ENCODE data around the gene ENPP6.
"Not testable (repeated sequence)": the region's sequence is repeated elsewhere in the genome, so short reads cannot be mapped to it uniquely, and the experiment has no call there.

ENPP6 gene

GRCh38 chr4:184214931-184215330 lies 2.7 kb downstream of the ENPP6 start:
- H3K4me3 ChIP-seq (ENCODE audit: insufficient read depth, low read depth, low read length), result no peak overlapping the region
- H3K27me3 ChIP-seq (ENCODE audit: control insufficient read depth, insufficient read depth, low read length, poor library complexity, severe bottlenecking), result no peaks in the 10 kb centered on the region
- H3K36me3 ChIP-seq (ENCODE audit: control insufficient read depth, insufficient read depth, low read length), result no peaks in the 10 kb centered on the region
- H3K27ac ChIP-seq (ENCODE audit: insufficient read depth, low read depth, low read length, poor library complexity, severe bottlenecking), result no peak overlapping the region
- no peaks in the 10 kb centered on the region for H3K4me1 ChIP-seq (ENCODE audit: control insufficient read depth, insufficient read depth, low read length)
- no peaks in the 10 kb centered on the region for H3K9me3 ChIP-seq (ENCODE audit: control insufficient read depth, low read length)
- 90 to 92% methylated on average over 5 of the region's 5 CpGs for WGBS, 2 experiments

GRCh38 chr4:184207734-184208607 lies 9.7 kb downstream of the ENPP6 start:
- not testable (repeated sequence) for H3K9me3 ChIP-seq (ENCODE audit: control insufficient read depth, low read length); H3K36me3 ChIP-seq (ENCODE audit: control insufficient read depth, insufficient read depth, low read length); H3K4me3 ChIP-seq (ENCODE audit: insufficient read depth, low read depth, low read length); H3K27me3 ChIP-seq (ENCODE audit: control insufficient read depth, insufficient read depth, low read length, poor library complexity, severe bottlenecking); H3K4me1 ChIP-seq (ENCODE audit: control insufficient read depth, insufficient read depth, low read length); H3K27ac ChIP-seq (ENCODE audit: insufficient read depth, low read depth, low read length, poor library complexity, severe bottlenecking)
- 87 to 88% methylated on average over 23 to 24 of the region's 33 CpGs for WGBS, 2 experiments

GRCh38 chr4:184205243-184205642 lies 12.4 kb downstream of the ENPP6 start:
- Histone ChIP-seq H3K36me3 (ENCODE audit: control insufficient read depth, insufficient read depth, low read length) (no peaks in the 10 kb centered on the region), H3K27ac (ENCODE audit: insufficient read depth, low read depth, low read length, poor library complexity, severe bottlenecking) (no peak overlapping the region), H3K9me3 (ENCODE audit: control insufficient read depth, low read length) (no peaks in the 10 kb centered on the region), H3K4me3 (ENCODE audit: insufficient read depth, low read depth, low read length) (no peak overlapping the region), H3K4me1 (ENCODE audit: control insufficient read depth, insufficient read depth, low read length) (peaks cover 9% of the 10 kb centered on the region), H3K27me3 (ENCODE audit: control insufficient read depth, insufficient read depth, low read length, poor library complexity, severe bottlenecking) (no peaks in the 10 kb centered on the region)
- 97% methylated on average over 14 of the region's 14 CpGs for WGBS, 2 experiments

DNA sequence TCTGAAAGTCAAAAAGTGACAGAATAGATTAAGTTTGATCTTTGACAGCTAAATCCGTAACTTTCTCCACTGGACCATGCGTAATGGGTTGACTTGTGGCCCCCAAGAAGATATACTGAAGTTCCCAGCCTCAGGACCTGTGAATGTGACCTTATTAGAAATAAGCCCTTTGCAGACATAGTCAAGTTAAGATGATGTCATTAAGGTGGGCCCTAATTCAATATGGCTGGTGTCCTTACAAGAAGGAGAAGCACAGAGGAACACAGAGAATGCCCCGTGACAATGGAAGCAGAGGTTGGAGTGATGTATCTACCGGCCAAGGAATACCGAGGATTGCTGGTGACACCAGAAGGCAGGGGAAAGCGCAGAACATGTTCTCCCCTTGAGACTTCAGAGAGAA lies 14.4 kb downstream of the ENPP6 start:
- 96 to 97% methylated on average over 6 of the region's 6 CpGs for WGBS, 2 experiments
- H3K4me3 ChIP-seq (ENCODE audit: insufficient read depth, low read depth, low read length), result no peak overlapping the region

GRCh38 chr4:184201179-184201578 lies 16.5 kb downstream of the ENPP6 start:
- Histone ChIP-seq H3K4me1 (ENCODE audit: control insufficient read depth, insufficient read depth, low read length) (peaks cover 9% of the 10 kb centered on the region), H3K9me3 (ENCODE audit: control insufficient read depth, low read length) (no peaks in the 10 kb centered on the region), H3K4me3 (ENCODE audit: insufficient read depth, low read depth, low read length) (no peak overlapping the region), H3K36me3 (ENCODE audit: control insufficient read depth, insufficient read depth, low read length) (no peaks in the 10 kb centered on the region), H3K27me3 (ENCODE audit: control insufficient read depth, insufficient read depth, low read length, poor library complexity, severe bottlenecking) (no peaks in the 10 kb centered on the region), H3K27ac (ENCODE audit: insufficient read depth, low read depth, low read length, poor library complexity, severe bottlenecking) (no peak overlapping the region)
- 77 to 83% methylated on average over 7 of the region's 7 CpGs for WGBS, 2 experiments

More for the DNA sequence above, 14.4 kb downstream of the ENPP6 start:
- no peaks in the 10 kb centered on the region for H3K9me3 ChIP-seq (ENCODE audit: control insufficient read depth, low read length)
- H3K4me1 ChIP-seq (ENCODE audit: control insufficient read depth, insufficient read depth, low read length), result peaks cover 9% of the 10 kb centered on the region
- H3K27ac ChIP-seq (ENCODE audit: insufficient read depth, low read depth, low read length, poor library complexity, severe bottlenecking), result no peak overlapping the region
- no peaks in the 10 kb centered on the region for H3K27me3 ChIP-seq (ENCODE audit: control insufficient read depth, insufficient read depth, low read length, poor library complexity, severe bottlenecking)
- H3K36me3 ChIP-seq (ENCODE audit: control insufficient read depth, insufficient read depth, low read length), result no peaks in the 10 kb centered on the region

GRCh38 chr4:184200296-184200695 lies 17.4 kb downstream of the ENPP6 start:
- Histone ChIP-seq H3K4me3 (ENCODE audit: insufficient read depth, low read depth, low read length) (no peak overlapping the region), H3K27me3 (ENCODE audit: control insufficient read depth, insufficient read depth, low read length, poor library complexity, severe bottlenecking) (no peaks in the 10 kb centered on the region), H3K4me1 (ENCODE audit: control insufficient read depth, insufficient read depth, low read length) (peaks cover 9% of the 10 kb centered on the region), H3K9me3 (ENCODE audit: control insufficient read depth, low read length) (no peaks in the 10 kb centered on the region), H3K27ac (ENCODE audit: insufficient read depth, low read depth, low read length, poor library complexity, severe bottlenecking) (no peak overlapping the region), H3K36me3 (ENCODE audit: control insufficient read depth, insufficient read depth, low read length) (no peaks in the 10 kb centered on the region)
- 83 to 84% methylated on average over 12 of the region's 12 CpGs for WGBS, 2 experiments

GRCh38 chr4:184199780-184200179 lies 17.9 kb downstream of the ENPP6 start:
- 95 to 96% methylated on average over 5 of the region's 5 CpGs for WGBS, 2 experiments

GRCh38 chr4:184198190-184198589 lies 19.5 kb downstream of the ENPP6 start:
- WGBS, 2 experiments, result 92 to 93% methylated on average over 5 of the region's 5 CpGs
- no peaks in the 10 kb centered on the region for H3K27me3 ChIP-seq (ENCODE audit: control insufficient read depth, insufficient read depth, low read length, poor library complexity, severe bottlenecking)
- no peaks in the 10 kb centered on the region for H3K36me3 ChIP-seq (ENCODE audit: control insufficient read depth, insufficient read depth, low read length)
- no peak overlapping the region for H3K27ac ChIP-seq (ENCODE audit: insufficient read depth, low read depth, low read length, poor library complexity, severe bottlenecking)
- no peaks in the 10 kb centered on the region for H3K9me3 ChIP-seq (ENCODE audit: control insufficient read depth, low read length)
- H3K4me1 ChIP-seq (ENCODE audit: control insufficient read depth, insufficient read depth, low read length), result peaks cover 9% of the 10 kb centered on the region
- no peak overlapping the region for H3K4me3 ChIP-seq (ENCODE audit: insufficient read depth, low read depth, low read length)

More at GRCh38 chr4:184199780-184200179, 17.9 kb downstream of the ENPP6 start:
- Histone ChIP-seq H3K27me3 (ENCODE audit: control insufficient read depth, insufficient read depth, low read length, poor library complexity, severe bottlenecking) (no peaks in the 10 kb centered on the region), H3K36me3 (ENCODE audit: control insufficient read depth, insufficient read depth, low read length) (no peaks in the 10 kb centered on the region), H3K9me3 (ENCODE audit: control insufficient read depth, low read length) (no peaks in the 10 kb centered on the region), H3K27ac (ENCODE audit: insufficient read depth, low read depth, low read length, poor library complexity, severe bottlenecking) (no peak overlapping the region), H3K4me1 (ENCODE audit: control insufficient read depth, insufficient read depth, low read length) (peaks cover 9% of the 10 kb centered on the region), H3K4me3 (ENCODE audit: insufficient read depth, low read depth, low read length) (no peak overlapping the region)

DNA sequence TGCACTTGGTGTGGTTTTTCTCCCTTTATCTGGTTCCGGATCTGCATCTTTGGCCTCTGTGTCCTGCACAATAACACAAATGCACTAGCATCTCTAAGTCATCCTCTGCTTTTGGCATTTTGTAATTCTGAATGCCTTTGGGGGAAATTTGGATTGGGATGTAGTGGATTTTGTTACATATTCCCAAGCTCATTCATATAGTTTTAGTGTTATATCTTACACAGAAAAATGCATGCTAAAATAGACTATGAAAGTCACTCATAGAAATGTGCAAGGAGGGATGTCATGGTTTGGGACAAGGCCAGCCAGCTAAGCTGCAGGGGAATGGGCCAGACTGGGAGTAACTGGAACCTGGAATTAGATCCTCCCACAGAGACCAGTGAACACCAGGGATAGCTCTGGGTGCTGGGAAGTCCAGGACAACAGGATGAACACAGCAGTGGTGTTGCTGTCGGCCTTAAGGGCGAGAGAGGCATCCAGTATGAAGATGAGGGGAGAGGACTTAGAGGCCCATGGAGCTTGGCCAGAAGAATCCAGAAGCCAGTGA lies 20.1 kb downstream of the ENPP6 start:
- Histone ChIP-seq H3K4me3 (ENCODE audit: insufficient read depth, low read depth, low read length) (no peak overlapping the region), H3K9me3 (ENCODE audit: control insufficient read depth, low read length) (no peaks in the 10 kb centered on the region), H3K36me3 (ENCODE audit: control insufficient read depth, insufficient read depth, low read length) (no peaks in the 10 kb centered on the region), H3K27ac (ENCODE audit: insufficient read depth, low read depth, low read length, poor library complexity, severe bottlenecking) (no peak overlapping the region), H3K4me1 (ENCODE audit: control insufficient read depth, insufficient read depth, low read length) (peaks cover 9% of the 10 kb centered on the region), H3K27me3 (ENCODE audit: control insufficient read depth, insufficient read depth, low read length, poor library complexity, severe bottlenecking) (no peaks in the 10 kb centered on the region)
- WGBS, 2 experiments, result 93 to 96% methylated on average over 3 of the region's 3 CpGs

DNA sequence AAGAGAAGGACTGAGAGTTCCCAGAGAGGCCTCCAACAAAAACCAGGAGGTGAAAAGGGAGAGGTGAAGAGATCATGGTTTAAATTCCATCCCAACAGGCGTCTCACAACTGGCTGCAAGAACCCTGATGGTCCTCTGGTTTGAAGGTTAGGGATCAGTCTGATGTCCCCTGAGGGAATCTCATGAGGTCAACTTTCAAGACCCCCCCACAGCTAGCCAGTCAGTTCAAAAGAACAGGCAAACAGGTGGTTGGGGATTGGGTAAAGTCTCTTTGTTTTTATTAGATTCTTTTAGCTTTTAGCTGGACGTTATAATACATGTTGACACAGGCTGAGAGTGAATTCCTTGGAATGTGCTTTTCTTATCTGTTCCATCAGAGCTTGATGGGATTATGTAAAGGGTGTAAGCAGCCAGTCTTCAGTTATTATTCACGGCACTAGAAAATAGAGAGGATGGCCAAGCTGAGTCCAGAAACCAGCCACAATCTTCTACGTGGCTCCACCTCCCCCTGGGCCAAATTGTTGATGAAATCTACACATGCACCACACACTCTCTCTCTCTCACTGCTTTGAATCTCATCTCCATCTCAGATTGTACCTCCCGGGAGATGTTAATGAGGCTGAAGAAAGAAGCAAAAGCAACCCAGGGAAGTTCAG lies 20.8 kb downstream of the ENPP6 start:
- Histone ChIP-seq H3K27me3 (ENCODE audit: control insufficient read depth, insufficient read depth, low read length, poor library complexity, severe bottlenecking) (no peaks in the 10 kb centered on the region), H3K36me3 (ENCODE audit: control insufficient read depth, insufficient read depth, low read length) (no peaks in the 10 kb centered on the region), H3K9me3 (ENCODE audit: control insufficient read depth, low read length) (no peaks in the 10 kb centered on the region), H3K4me3 (ENCODE audit: insufficient read depth, low read depth, low read length) (no peak overlapping the region), H3K27ac (ENCODE audit: insufficient read depth, low read depth, low read length, poor library complexity, severe bottlenecking) (no peak overlapping the region), H3K4me1 (ENCODE audit: control insufficient read depth, insufficient read depth, low read length) (peaks cover 9% of the 10 kb centered on the region)
- WGBS, 2 experiments, result 86 to 90% methylated on average over 5 of the region's 5 CpGs

Measured in ectodermal cell (in vitro differentiated cells).